COLO668 (cell line): ENCODE measurements around the gene TSN.

ENCODE experiments used
- DNase-seq: peaks from one replicate; lab custom pipeline; 2025; ENCODE audit not compliant: unreplicated experiment; lab: John Stamatoyannopoulos, UW

TSN gene

DNA sequence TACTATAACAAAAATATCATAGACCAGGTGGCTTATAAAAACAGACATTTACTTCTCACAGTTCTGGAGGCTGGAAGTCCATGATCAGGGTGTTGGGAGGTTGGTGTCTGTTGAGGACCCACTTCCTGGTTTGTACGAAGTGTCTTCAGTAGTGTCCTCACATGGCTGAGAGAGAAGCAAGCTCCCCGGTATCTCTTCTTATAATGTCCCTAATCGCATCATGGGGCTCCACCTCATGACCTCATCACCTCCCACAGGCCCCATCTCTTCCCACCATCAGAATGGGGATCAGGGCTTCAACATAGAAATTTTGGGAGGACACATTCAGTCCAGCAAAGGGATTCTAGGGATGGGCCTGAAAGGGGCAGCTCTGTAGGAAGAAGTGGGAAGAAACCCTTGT lies 14.0 kb upstream of the TSN start:
- no peak for DNase-seq

DNA sequence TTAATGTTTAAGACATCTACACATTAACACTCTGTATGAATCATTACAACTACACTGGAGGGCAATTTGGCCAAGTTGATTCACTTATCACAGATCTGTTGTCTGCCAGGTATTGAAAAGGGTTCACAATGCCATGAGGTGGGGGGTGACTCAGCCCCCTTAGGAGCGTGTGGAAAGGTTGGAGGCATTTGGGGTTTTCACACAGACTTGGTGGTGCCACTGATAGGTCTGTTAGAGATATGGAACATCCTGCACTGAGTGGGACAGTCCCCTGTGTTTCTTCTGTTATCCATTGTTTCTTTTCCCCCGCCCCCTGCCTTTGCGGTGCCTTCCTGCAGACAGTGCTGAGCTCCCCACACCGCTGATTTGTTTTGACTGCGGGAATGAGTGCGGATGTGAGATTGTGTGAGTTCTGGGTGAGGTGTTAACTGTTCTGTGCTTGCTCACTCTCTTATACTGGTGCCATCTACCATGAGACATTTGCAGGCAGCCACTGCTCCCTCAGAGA lies 9.3 kb upstream of the TSN start:
- DNase-seq, result no peak

DNA sequence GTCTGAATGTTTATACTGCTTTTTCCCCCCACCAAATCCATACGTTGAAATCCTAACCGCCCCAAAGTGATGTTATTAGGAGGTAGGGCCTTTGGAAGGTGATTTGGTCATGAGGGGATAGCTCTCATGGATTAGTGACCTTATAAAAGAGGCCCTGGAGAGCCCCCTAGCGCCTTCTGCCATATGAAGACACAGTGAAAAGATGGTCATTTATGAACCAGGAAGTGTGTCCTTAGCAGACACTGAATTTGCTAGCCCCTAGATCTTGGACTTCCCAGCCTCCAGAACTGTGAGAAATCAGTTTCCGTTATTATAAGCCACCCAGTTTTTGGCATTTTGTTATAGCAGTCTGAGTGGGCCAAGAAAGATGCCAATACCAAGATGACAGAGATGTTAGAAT lies 7.2 kb upstream of the TSN start:
- peak; percentile 28 for DNase-seq

DNA sequence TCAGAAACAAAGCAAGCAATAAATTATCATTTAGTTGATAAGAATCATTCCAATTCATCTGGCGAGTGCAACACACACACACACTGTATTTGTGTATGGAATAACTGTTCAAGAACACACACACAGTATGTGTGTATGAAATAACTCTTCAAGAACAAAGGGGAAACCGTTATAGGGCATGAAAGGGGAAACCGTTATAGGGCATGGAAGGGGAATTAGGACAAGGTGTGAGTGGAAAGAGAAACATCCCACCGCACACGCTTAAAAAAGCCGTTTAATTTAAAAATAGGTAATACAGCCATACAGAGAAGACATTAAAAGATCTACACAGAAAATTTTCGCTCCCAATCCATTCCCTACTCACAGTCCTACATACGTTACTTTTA lies 607 bp upstream of the TSN start:
- no peak for DNase-seq

DNA sequence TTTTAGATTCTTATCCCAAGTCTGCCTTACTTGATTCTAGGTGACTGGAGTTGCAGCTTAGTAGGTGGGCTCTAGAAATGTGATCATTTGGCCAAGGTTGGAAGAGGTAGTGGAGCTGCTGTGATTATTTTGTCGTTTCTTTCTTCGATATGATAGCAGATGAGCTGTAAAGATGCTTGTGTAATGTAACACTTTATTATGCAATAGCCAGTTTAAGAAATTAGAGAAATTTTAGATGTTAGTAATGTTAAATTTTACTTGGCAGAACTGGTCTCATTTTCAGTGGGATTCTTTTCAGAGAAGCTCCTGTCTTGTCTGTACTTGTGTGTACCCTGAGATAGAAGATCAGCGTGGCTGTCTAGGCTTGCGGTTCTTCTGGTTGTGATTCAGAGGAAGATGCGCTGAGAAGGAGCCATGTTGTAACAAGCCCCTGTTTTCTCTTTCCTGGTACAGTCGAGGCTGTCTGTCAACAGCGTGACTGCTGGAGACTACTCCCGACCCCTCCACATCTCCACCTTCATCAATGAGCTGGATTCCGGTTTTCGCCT lies 9.3 kb downstream of the TSN start:
- no peak for DNase-seq

DNA sequence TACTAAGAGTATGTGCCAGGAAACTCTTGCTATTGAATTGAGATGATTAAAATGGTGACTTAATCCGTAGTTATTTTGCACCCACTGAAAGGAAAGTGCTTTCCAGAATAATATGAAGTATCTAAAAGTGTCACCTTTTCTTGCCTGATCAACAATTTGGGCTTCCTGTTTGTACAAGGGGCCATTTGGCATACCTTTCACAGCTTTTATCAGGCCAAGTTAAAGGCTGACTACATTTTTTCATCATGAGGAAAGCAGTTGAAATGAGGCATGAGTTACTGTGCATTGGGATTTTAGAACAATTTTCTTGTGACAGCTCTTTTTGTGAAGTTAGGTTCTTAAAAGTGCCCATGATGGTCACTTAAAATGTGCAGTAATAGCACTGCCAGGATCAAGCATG lies 11.2 kb downstream of the TSN start:
- no peak for DNase-seq

DNA sequence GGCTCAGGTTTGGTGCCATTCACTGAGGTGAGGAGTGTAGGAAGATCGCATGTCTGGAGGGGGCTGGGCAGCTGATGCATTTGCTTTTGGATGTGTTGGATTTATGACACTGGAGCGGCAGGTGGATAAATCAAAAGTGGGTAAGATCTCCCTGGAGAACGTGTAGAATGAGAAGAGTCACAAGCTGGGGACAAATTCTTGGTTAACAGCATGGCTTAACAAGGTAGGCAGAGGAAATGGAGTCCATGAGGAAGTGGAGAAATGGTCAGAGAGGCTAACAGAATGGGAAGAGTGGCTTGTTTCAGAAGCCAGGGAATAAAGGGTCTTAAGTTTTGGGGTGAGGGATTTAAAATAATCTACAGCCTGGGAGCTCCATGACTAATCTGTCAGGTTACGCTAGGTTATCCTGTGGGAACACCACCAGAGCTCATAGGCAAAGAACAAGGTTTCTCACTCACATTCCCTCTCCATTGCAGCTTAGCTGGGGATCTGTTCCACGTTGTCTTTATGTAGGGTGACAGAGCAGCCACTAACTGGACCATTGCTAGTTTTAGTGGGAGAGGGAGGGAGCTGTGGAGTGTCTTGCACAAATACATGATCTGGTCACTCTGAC lies 12.8 kb downstream of the TSN start:
- DNase-seq, result no peak

DNA sequence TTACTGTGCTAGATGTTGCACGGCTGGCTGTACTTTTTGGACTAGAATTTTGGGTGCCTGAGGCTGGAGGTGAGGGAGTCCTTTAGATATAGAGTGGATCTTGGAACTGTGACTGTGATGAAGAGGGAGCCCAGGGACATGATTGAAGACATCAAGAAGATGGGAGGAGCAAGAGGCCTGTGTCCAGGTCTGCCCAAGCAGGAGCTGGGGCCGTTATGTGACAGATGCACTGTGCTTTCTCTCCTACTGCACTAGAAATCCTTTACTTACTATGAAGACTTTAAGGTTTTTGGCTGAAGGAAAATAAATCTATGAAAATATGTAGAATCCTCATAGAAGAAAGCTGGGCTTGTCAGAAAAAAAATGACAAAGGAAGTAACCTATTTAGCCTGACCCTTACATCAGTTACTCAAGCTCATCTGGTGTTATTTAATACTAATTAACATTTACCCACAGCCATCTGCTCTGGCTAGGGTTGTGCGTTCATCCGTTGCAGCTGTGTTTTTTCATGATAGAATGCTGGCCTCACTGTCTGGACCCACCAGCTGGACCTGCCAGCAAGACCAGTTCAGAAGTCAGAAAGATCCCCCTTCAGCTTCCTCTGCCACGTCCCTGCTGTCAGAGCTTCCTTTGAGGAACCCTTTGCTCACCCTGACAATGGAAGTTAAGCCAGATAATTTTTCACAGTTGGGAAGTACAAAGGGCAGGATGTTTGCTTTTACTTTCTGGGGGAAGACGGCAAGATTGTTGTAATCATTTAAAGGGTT lies 16.7 kb downstream of the TSN start:
- peak; percentile 52 for DNase-seq

DNA sequence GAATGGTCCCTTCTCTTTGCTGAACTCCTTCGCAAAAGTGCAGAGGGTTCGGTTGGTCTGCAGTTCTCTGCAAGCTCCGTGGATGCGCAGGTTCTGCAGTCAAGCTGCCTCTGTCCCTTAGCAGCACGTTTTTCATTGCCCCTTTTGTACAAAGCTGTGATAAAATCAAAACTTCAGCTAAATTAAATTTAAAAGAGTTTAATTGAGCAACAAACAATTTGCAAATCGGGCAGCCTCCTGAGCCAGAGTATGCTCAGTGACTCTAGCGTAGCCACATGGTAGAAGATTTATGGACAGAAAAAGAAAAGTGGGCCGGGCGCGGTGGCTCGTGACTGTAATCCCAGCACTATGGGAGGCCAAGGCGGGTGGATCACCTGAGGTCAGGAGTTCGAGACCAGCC lies 18.8 kb downstream of the TSN start:
- DNase-seq, result no peak

DNA sequence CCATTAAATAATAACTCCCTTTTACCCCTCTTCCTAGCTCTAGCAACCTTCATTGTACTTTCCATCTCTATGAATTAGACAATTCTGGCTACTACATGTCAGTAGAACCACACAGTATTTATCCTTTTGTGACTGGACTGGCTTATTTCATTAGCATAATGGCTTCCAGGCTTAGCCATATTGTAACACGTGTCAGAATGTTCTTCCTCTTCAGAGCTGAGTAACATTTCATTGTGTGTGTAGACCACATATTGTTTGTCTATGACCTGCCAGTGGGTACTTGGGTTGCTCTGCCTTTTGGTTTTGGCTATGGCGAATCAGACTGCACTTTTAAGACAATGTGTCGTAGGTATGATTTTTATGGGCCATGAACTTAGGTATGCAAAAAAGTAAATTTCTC lies 20.9 kb downstream of the TSN start:
- DNase-seq, result no peak

DNA sequence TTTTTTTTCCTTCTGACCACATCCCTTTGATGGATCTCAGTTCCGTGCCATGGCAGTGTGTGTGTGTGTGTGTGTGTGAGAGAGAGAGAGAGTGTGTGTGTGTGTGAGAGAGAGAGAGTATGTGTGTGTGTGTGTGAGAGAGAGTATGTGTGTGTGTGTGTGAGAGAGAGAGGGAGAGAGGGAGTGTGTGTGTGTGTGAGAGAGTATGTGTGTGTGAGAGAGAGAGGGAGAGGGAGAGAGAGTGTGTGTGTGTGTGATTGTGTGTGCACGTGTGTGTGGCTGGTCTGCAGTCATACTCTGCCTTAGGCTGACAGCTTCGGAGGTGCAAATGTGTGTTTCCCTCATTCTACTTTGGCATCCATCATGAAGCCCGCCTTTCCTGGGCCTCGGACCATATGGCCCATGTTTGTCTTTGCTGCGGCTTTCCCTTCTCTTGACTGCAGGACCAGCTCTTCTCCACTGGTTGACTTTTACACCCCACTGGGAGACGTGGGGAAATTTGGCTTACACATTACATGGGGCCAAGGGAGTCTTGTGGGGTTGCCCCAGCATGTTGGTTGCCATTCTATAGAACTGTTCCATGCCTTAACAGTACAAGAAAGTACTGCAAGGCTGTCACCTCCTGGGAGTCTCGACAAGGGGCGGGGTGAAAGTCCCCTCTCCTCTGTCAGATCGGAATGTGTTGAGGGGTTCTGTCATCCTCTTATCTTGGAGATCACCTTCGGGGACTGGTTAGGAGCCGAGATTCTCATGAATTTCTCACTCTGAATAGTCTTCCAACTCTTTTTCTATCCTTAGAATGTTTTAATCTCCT lies 21.6 kb downstream of the TSN start:
- DNase-seq, result no peak

DNA sequence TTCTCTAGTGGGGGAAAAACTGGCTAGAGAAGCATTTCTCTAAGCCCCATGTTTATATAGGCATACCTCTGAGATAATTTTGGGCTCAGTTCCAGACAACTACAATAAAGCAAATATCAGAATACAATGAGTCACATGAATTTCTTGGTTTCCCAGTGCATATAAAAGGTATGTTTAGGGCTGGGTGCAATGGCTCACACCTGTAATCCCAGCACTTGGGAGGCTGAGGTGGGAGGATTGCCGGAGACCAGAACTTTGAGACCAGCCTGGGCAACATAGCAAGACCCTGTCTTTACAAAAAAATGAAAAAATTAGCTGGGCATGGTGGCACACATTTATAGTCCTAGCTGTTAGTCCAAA lies 22.2 kb downstream of the TSN start:
- DNase-seq, result no peak

DNA sequence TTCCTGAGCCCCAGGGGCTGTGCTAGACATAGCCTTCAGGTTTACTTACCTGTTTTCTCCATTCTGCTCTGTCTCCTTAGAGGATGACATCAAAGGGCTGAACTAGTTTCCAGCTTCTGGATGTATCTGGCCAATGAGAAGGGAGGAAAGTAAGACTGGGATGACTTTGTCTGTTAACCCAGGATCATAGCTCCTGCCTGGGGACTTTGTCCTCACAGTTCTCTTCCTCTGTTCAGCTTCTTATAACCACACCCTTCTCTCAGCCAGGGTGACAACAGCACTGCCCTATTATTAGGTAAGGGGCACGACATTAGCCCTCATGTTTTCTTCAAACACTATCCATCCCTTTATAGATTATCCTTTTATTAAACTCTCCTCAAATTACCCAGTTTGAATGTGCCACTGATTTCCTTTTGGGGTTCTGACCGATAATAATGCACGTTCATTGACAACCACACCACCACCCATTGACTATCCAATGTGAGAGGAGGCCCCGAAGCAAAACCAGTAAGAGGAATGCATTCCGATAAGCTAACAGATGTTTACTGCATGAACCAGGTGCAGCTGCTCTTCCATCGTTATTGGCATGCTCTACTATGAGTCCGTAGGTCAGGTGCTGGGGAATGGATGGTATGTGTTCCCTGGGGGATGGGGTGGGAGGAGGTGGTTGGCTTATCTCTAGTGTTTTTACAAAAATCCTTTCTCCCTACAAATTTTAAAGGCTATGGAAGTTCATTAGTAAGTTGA lies 23.5 kb downstream of the TSN start:
- DNase-seq, result peak; percentile 20

DNA sequence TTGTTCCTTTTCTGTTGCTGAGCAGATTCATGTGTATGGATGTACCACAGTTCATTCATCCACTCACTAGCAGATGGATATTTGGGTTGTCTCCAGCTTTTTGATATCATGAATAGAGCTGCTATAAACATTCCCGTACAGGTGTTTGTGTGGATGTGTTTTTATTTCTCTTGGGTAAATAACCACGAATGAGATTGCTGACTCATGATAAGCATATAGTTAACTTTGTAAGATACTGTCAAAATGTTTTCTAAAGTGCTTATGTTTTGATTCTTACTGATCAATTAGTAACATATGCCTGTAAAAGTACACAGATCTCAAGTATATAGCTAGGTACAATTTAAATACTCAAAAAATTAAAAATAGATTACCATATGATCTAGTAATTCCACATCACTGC lies 27.7 kb downstream of the TSN start:
- DNase-seq, result no peak

DNA sequence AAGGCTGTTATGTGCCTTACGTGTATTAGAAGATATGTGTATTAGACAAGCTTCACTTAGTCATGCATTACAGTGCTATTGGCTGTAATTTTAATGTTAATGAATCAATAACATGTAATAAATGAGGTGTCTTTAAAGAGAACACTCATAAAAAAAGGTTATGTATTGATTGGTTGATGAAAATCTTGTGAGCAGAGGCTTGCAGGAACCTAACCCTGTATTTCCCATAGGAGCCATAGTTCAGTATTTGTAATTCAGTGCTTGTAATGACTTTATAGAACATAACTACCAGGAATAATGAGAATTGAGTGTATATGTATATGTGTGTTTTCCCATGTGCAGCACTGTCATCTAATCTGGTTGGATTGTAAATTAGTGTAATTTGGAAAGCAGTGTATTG lies 33.2 kb downstream of the TSN start:
- DNase-seq, result no peak

DNA sequence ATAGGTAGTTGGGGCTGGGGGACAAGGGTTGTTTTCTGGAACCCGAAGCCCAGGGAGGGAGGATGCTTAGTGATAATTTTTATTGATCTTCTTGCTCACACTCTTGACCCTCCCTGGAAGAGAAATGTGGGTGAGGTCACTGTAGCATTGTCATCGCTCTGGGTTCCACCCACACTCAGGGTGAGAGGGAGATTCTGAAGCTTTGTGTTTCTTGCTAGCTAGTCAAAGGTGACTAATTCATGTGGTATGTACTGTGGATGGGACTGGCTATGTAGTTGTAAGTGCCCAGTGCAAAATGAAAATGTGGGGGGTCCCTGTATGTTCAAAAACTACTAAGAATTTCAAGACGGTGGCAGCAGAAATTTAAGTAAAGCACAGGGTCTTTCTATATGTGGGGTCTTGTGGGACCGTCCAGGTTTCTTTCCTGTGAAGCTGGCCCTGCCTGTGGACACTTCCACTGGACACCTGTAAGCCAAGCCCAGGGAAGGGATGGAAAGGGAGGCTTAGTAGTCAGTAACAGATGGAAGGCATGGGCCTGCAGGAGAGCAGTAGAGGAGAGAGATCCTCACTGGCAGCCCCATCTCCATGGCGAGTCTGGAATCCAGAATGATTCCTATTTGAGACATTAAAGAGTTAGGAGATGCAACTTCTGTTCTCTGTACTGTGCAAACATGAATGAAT lies 35.0 kb downstream of the TSN start:
- DNase-seq, result peak; percentile 10

DNA sequence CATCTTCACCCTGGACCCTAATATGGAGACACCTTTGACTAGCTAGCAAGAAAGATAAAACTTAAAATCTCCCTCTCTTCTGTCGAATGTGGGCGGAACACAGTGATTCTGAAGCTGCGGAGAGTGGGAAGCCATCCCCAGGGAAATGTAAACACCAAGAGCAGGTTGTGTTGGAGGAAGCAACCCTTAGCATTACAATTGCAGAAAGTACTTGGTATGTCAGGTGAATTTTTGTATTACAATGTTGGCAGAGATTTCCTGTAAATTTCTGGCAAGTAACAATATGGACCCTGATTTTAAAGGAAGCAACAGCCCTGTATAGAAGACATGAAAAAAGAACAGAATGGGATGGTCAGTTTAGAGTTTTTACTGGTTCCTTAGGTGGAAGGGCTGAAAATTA lies 35.8 kb downstream of the TSN start:
- DNase-seq, result no peak

DNA sequence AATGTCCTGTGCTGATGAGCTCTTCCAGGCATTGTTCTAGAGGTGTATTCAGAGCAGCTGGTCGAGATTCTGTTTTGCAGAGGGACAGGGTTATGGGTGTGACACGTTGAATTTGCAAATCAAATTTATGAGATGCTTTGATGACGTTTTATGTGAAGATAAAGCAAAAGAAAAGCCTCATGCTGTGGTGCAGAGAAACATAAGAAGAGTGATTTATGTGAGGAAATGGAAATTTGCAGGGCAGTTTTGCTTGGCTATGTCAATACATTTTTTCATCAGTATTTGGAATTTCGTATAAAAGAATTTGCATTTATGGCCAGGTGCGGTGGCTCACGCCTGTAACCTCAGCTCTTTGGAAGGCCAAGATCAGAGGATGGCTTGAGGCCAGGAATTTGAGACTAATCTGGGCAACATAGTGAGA lies 36.4 kb downstream of the TSN start:
- DNase-seq, result no peak

DNA sequence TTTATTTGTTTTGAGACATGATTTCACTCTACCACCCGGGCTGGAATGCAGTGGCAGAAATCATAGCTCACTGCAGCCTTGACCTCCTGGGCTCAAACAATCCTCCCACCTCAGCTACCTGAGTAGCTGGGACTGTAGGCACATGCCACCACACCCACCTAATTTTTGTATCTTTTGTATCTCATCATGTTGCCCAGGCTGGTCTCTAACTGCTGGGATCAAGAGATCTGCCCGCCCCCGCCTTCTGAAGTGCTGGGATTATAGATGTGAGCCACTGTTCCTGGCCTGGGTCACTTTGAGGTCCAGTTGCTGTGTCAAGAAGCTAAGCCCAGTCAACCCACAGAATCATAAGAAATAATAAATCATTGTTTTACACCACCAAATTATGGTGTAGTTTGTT lies 38.4 kb downstream of the TSN start:
- no peak for DNase-seq

DNA sequence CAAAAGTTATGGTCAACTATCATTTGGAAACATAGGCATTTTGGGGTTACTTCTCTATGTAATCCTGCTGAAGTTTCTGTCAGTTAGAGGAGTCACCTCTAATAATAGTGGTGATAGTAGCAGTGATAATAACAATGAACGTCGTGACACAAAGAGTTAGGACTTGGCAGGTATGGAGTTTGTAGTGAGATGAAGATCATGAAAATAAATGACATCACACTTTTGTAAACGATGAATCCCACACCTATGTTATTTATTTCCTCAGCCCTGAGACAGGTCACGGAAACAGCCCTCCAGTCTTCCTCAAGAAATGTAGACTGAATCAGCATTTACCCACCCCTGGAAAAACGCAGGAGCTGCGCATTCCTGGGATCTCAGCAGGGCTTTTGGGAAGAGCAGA lies 38.8 kb downstream of the TSN start:
- DNase-seq, result no peak

DNA sequence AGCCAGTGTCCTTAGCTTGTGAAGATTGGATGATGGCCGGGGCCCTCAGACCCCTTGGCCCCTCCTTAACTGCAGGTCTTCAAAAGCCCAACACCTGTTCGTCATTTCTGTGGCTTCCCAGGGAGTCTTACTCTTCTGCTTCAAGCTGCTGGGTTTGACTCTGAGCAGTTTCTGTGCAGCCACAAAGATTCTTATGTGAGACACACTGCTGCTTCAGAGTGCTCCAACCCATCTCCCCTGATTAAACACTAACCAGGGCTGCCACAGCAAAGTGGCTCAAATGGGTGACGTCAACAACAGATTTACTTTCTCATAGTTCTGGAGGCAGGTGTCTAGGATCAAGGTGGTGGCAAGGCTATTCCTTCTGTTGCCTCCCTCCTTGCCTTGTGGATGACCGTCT lies 40.8 kb downstream of the TSN start:
- DNase-seq, result no peak
